Measurements from ENCODE around the gene MAN1A1.

GRCh38 chr6:119264854-119265397 lies 84.6 kb downstream of the MAN1A1 start:
- TF ChIP-seq CTCF (IDR thresholded peaks at IDR 0.05) (no peak), POLR2A (IDR thresholded peaks at IDR 0.05) (no peak)

Data from right lobe of liver (tissue), 4 donors.